Activated T-cell treated with anti-CD3 and anti-CD28 coated beads, Interleukin-2, amount 50 U/mL, for 24 hours (primary cell): ENCODE results near the gene DIPK1B.

Source experiments
- DNase-seq: peaks from one replicate; pipeline ENCODE4 v3.0.0-alpha.2; 2020
- H3K27ac Mint-ChIP-seq: 2 replicates; pipeline ENCODE4 v1.8.0; 2020; ENCODE audit warnings: mild to moderate bottlenecking, mixed read lengths
- H3K27me3 Mint-ChIP-seq: 2 replicates; pipeline ENCODE4 v1.8.0; 2020; ENCODE audit warnings: mixed read lengths
- H3K36me3 Mint-ChIP-seq: 2 replicates; pipeline ENCODE4 v1.8.0; 2020; ENCODE audit warnings: low read depth, mixed read lengths
- H3K4me1 Mint-ChIP-seq: 2 replicates; pipeline ENCODE4 v1.8.0; 2020; ENCODE audit warnings: low read depth, mixed read lengths
- H3K4me3 Mint-ChIP-seq: 2 replicates; pipeline ENCODE4 v1.8.0; 2020; ENCODE audit warnings: mild to moderate bottlenecking, moderate library complexity, mixed read lengths
- H3K9me3 Mint-ChIP-seq: 2 replicates; pipeline ENCODE4 v1.8.0; 2020; ENCODE audit warnings: mixed read lengths

The DIPK1B gene

DNA sequence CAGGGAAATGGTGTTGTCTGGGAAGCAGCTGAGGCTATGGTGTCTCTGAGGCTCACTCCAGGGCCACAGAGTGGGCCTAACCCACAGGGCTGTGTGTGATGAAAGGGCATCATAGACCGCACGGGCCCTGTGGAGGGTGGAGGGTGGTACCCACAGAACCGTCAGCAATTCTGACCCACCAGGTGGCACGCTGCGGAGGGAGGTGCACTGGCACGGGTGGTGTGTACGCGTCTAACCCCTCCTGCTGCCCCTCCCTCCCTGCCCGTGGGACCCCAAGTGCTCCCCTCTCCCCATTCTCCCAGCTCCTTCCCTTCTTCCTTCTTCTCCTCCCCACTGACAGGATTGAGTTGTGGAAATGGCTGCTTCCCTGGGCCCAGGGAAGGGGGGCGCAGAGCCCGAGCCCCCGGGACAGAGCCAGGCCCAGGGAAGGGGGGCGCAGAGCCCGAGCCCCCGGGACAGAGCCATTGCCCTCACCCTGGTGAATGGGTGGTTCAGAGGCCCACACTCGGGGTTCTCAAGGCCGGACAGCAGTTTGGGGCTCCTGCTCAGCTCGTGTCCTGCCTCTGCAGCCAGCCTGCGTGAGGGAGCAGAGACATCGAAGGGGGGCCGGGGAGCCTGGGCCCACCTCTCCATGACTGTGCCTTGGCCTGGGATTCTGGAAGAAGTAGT lies 23.6 kb downstream of the DIPK1B start:
- H3K4me3 Mint-ChIP-seq, result no peak overlapping the region
- no peaks in the 10 kb centered on the region for H3K9me3 Mint-ChIP-seq
- H3K4me1 Mint-ChIP-seq, result peaks cover 14% of the 10 kb centered on the region
- H3K27ac Mint-ChIP-seq, result no peak overlapping the region
- DNase-seq, result no peak
- H3K27me3 Mint-ChIP-seq, result no peaks in the 10 kb centered on the region
- H3K36me3 Mint-ChIP-seq, result no peaks in the 10 kb centered on the region

GRCh38 chr9:136738960-136739359 lies 26.6 kb downstream of the DIPK1B start:
- H3K4me1 Mint-ChIP-seq, result peaks cover 12% of the 10 kb centered on the region
- peaks cover 11% of the 10 kb centered on the region for H3K27me3 Mint-ChIP-seq
- H3K4me3 Mint-ChIP-seq, result no peak overlapping the region
- H3K27ac Mint-ChIP-seq, result no peak overlapping the region
- no peaks in the 10 kb centered on the region for H3K9me3 Mint-ChIP-seq
- no peak for DNase-seq
- H3K36me3 Mint-ChIP-seq, result no peaks in the 10 kb centered on the region

- Mint-ChIP-seq H3K4me3 (no peak overlapping the region), H3K27me3 (peaks cover 11% of the 10 kb centered on the region)
Measured at GRCh38 chr9:136739509-136739908, 27.1 kb downstream of the DIPK1B start.

DNA sequence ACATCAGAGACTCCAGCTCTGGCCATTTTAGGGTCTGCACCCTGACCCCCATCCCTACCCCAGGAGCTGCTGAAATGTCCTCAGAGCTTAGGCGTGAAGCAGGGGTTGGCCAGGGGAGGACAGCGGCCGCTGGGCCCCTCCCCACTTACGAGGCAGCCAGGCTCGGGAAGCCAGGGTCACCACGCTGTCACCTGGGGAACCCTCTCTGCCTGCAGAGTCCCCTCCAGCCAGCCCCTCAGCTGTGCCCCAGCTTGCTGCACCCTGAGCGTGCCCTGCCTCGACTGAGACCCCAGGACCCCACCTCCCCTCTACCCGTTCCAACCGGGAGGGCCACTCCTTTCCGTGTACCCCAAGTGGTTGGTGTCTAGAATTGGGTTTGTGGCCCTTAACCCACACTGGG lies 27.7 kb downstream of the DIPK1B start:
- Mint-ChIP-seq H3K4me3 (no peak overlapping the region), H3K9me3 (no peaks in the 10 kb centered on the region), H3K27ac (no peak overlapping the region), H3K4me1 (peaks cover 12% of the 10 kb centered on the region), H3K36me3 (no peaks in the 10 kb centered on the region), H3K27me3 (peaks cover 11% of the 10 kb centered on the region)
- no peak for DNase-seq

More at GRCh38 chr9:136739509-136739908, 27.1 kb downstream of the DIPK1B start:
- H3K9me3 Mint-ChIP-seq, result no peaks in the 10 kb centered on the region
- DNase-seq, result no peak
- H3K36me3 Mint-ChIP-seq, result no peaks in the 10 kb centered on the region
- peaks cover 12% of the 10 kb centered on the region for H3K4me1 Mint-ChIP-seq
- H3K27ac Mint-ChIP-seq, result no peak overlapping the region

DNA sequence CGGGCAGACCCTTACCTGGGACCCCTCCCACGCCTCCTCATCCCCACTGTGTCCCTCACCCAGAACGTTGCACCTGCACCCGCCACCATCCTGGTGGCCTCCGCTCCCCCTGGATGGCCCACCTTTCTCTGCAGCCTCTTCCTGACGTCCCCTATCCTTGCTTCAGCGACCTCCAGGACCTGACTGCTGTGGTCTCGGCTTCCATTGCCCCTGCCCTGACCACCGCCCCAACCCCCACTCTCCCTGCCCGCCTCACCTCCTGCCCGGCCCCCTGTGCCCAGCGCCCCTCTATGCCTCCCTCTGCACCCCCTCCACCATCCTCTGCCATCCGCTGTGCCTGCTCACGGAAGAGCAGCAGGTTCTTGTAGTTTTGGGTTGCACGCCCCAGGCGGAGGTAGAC lies 28.1 kb downstream of the DIPK1B start:
- DNase-seq, result no peak
- Mint-ChIP-seq H3K4me3 (peak overlapping the region; percentile 8), H3K4me1 (peaks cover 12% of the 10 kb centered on the region), H3K36me3 (no peaks in the 10 kb centered on the region), H3K9me3 (no peaks in the 10 kb centered on the region), H3K27ac (no peak overlapping the region), H3K27me3 (peaks cover 11% of the 10 kb centered on the region)

- Mint-ChIP-seq H3K27me3 (peaks cover 11% of the 10 kb centered on the region), H3K27ac (no peak overlapping the region), H3K9me3 (no peaks in the 10 kb centered on the region), H3K4me3 (peak overlapping the region; percentile 59), H3K36me3 (no peaks in the 10 kb centered on the region), H3K4me1 (peaks cover 12% of the 10 kb centered on the region)
- peak; percentile 59 for DNase-seq
Measured at GRCh38 chr9:136740971-136741882, 28.9 kb downstream of the DIPK1B start.

GRCh38 chr9:136741883-136742571 lies 29.7 kb downstream of the DIPK1B start:
- Mint-ChIP-seq H3K4me1 (peaks cover 12% of the 10 kb centered on the region), H3K9me3 (no peaks in the 10 kb centered on the region), H3K36me3 (no peaks in the 10 kb centered on the region), H3K4me3 (peak overlapping the region; percentile 59), H3K27me3 (peaks cover 13% of the 10 kb centered on the region), H3K27ac (no peak overlapping the region)
- peak; percentile 60 for DNase-seq

DNA sequence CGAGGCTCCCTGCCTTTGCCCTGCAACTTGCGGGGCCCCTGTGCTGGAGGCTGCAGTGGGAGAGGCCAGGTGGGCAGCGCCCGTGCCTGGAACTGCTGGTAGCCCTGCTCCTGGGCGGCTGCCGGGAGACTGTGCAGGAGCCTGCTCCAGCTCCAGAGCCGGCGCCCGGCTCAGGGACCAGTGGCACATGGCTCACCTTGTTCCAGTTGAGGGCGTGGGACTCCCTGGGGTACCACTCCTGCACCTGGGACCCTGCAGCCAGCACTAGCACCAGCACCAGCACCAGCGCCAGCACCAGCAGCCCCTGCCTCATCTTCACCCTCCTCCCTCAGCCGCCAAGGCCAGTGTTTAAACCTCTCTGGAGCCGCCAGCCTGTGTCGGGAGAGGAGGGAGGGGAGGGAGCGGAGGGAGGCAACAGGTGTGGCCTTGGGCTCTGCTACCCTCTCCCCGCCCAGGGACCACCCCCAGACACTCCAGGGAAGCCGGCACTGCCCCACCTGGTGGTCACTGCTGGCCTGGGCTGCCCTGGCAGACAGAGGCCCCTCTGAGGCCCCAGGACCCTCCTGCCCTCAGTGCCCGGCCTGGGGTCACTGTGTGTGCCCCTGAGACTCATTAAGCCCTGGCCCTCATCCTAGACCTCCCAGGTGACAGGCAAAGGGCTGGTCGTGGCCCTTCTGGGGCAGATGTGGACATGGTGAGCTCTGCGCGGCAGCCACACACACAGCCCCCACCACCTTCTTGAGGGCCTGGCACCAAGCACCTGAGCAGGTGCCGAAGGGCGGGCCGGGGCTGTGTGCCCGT lies 30.4 kb downstream of the DIPK1B start, which contains the start of gene LCN10:
Gene LCN10 (minus strand): TSS at position 350 of the 801 bp plus-strand sequence. CDS start 37 bp downstream, at position 313.
- no peaks in the 10 kb centered on the region for H3K36me3 Mint-ChIP-seq
- no peak within 1 kb of the TSS for H3K27ac Mint-ChIP-seq
- peaks cover 14% of the 10 kb centered on the region for H3K27me3 Mint-ChIP-seq

GRCh38 chr9:136743639-136744211 lies 31.4 kb downstream of the DIPK1B start:
- Mint-ChIP-seq H3K36me3 (no peaks in the 10 kb centered on the region), H3K4me3 (no peak overlapping the region), H3K27ac (no peak overlapping the region), H3K9me3 (no peaks in the 10 kb centered on the region), H3K27me3 (peaks cover 23% of the 10 kb centered on the region), H3K4me1 (peaks cover 12% of the 10 kb centered on the region)
- no peak for DNase-seq

More for the DNA sequence above, 30.4 kb downstream of the DIPK1B start, which contains the start of gene LCN10:
- no peaks in the 10 kb centered on the region for H3K9me3 Mint-ChIP-seq
- no peak for DNase-seq
- peaks cover 12% of the 10 kb centered on the region for H3K4me1 Mint-ChIP-seq
- peak within 1 kb of the TSS; percentile 59 for H3K4me3 Mint-ChIP-seq

DNA sequence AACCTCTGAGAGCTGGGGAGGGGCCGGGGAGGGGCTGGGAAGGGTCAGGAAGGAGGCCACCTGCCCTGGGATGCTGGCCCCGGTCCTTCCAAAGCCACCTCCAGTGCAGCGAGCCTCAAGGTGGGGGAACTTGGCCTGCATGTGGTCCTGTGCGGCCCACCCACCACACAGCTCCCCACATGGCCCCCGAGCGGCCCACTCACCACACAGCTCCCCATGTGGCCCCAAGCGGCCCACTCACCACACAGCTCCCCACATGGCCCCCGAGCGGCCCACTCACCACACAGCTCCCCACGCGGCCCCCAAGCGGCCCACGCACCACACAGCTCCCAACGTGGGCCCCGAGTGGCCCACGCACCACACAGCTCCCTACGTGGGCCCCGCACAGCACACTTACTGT lies 32.4 kb downstream of the DIPK1B start:
- Mint-ChIP-seq H3K4me1 (peaks cover 12% of the 10 kb centered on the region), H3K27me3 (peaks cover 29% of the 10 kb centered on the region), H3K36me3 (no peaks in the 10 kb centered on the region), H3K4me3 (no peak overlapping the region), H3K9me3 (no peaks in the 10 kb centered on the region), H3K27ac (no peak overlapping the region)
- no peak for DNase-seq

DNA sequence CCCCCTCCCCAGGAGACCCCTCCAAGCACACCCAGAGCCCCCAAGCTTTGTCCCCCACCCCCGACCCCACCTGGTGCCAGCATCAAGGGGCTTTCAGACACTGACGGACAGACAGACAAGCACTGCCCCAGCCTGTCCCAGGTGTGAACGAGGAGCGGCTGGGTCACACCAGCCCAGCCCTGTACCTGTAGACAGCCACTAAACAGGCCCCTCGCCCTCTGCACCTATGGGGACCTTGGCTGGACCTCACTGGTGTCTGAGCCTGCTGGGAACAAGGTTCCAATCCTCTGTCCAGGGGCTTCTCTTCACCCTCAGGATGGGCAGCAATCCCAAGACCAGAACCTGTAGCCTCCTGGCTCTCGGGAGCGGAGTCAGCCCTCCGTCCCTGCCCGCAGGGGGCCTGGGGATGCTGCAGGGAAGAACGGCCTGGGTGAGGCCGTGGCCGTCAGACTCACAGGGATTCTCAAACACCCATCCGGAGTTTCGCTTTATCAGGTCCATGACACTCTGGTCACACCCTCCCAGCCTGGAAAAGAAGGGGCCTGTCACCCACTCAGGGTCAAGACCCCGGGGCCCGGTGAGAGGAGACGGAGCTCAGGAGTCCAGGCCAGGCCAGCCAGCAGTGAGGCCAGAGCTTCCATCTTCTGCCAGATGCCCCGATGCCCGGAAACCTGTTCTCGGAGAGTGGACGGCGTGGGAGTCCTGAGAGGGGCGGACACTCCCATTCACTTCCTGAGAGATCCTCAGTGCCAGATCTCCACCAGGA lies 33.2 kb downstream of the DIPK1B start:
- Mint-ChIP-seq H3K27me3 (peaks cover 34% of the 10 kb centered on the region), H3K4me1 (peaks cover 17% of the 10 kb centered on the region), H3K36me3 (no peaks in the 10 kb centered on the region), H3K27ac (no peak overlapping the region), H3K9me3 (no peaks in the 10 kb centered on the region), H3K4me3 (no peak overlapping the region)
- no peak for DNase-seq

GRCh38 chr9:136746155-136746490 lies 33.8 kb downstream of the DIPK1B start:
- Mint-ChIP-seq H3K4me3 (no peak overlapping the region), H3K36me3 (no peaks in the 10 kb centered on the region), H3K4me1 (peaks cover 17% of the 10 kb centered on the region), H3K9me3 (no peaks in the 10 kb centered on the region), H3K27ac (no peak overlapping the region), H3K27me3 (peaks cover 35% of the 10 kb centered on the region)
- DNase-seq, result no peak

- Mint-ChIP-seq H3K9me3 (peaks cover 3% of the 10 kb centered on the region), H3K36me3 (no peaks in the 10 kb centered on the region), H3K4me3 (no peak overlapping the region), H3K27ac (no peak overlapping the region), H3K27me3 (peaks cover 38% of the 10 kb centered on the region), H3K4me1 (peaks cover 14% of the 10 kb centered on the region)
- no peak for DNase-seq
Measured at GRCh38 chr9:136746621-136747020, 34.2 kb downstream of the DIPK1B start.
